Activated CD4-positive, CD25-positive, alpha-beta regulatory T cell treated with anti-CD3 and anti-CD28 coated beads, Interleukin-2, amount 50 U/mL, for 72 hours (primary cell): ENCODE measurements around the gene SLC10A3.

ENCODE experiments used
- DNase-seq: peaks from one replicate; pipeline ENCODE4 v3.0.0; 2021

Gene SLC10A3, protein sequence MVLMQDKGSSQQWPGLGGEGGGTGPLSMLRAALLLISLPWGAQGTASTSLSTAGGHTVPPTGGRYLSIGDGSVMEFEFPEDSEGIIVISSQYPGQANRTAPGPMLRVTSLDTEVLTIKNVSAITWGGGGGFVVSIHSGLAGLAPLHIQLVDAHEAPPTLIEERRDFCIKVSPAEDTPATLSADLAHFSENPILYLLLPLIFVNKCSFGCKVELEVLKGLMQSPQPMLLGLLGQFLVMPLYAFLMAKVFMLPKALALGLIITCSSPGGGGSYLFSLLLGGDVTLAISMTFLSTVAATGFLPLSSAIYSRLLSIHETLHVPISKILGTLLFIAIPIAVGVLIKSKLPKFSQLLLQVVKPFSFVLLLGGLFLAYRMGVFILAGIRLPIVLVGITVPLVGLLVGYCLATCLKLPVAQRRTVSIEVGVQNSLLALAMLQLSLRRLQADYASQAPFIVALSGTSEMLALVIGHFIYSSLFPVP

DNA sequence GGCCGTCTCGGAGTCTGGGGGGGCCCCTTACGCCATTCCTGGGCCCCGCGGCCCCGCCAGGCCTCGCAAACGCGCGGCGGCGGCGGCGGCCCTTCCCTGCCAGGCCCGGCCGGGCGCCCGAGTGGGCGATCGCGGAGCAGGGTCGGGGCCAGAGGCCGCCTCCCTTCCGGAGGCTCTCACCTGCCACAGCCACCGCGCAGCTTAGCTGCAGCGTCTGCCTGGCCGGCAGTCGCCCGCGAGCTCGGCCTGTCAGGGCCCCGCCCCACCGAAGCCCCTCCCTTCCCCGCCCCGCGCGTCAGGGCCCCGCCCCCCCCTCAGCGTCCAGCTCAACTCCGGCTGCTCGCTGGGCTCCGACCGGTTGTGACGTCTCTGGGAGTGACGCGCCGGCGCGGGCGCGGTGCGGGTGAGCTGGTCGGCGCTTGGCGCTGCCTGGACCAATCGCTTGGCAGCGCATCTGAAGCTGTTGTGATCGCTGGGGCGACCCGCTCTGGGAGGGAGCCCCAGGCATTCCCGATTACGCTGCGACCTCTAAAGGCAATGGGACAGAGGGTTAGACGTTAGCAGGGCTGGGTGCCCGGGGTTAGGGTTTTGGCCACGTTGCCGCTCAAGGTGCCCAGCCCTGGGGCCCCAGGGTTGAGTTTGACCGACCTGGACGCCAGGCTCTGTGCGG is at the start of gene SLC10A3:
Gene SLC10A3, minus strand, starts transcription at position 216 of the 670 bp plus-strand sequence. CDS start 1,689 bp downstream, outside the sequence.
- DNase-seq, result peak; percentile 79

DNA sequence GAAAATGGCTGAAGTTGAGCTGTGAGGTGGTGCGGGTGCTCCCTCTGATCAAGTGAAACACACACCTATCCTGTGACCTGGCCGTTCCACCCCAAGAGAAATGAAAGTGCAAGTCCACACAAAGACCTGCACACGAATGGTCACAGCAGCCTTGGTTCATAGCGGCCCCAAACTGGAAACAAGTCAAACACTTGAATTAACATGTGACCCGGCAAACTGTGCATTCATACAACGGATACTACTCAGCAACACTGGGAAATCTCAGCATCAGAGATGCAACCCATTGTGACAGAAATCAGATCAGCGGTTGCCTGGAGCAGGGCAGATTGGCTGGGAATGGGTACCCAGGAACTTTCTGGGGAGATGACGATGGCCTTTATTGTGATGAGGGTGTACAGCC is 48.6 kb upstream of the SLC10A3 start:
- DNase-seq, result no peak

DNA sequence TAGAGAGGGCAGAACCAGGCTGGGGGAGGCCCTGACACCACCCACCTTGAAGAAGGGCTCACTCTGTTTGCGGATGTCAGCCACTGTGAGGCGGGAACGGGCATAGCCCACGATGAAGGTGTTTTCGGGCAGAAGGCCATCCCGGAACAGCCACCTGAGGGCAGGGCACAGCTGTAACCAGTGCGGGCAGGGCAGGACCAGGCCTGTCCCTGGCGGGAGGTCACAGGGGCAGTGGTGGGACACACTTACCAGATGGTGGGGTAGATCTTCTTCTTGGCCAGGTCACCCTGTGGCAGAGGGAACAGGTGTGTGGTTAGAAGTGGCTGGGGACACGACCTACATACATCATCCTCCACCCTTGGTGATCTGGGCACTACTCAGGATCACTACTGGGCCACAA is 45.5 kb upstream of the SLC10A3 start:
- no peak for DNase-seq

DNA sequence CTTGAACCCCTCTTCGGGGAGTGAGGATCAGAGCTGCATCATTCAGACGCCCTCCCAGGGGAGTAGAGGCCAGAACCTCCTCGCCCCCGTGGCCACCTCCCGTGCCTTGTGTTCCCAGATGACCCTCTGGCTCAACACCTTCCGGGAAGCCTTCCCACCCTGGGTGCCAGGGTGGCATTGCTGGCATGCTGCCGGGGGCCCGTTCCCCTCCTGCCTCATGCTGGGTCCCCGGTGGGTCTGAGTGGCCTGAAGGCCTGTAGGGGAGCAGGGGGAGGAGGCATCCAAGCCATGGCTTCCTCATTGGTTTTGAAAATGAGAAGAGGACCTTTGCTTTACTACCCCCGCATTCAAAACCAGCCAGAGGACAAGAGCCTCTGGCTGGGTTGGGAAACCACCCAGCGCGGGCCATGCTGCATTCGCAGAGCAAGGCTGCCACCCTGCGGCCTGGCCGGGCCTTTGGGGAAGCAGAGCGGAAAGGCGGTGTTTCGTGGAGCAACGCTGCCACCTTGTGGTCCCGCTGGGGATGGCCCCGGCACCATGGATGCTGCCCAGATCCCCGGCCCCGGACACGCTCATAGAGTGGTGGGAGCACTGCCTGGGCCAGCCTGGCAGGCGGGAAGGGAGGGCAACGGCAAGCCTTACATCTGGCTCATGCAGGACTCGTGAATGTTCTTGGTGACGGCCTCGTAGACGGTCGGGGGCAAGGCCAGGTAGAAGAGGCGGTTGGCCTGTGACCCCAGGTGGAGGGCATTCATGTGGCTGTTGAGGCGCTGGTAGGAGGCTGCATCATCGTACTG is 44.3 kb upstream of the SLC10A3 start:
- peak; percentile 94 for DNase-seq

DNA sequence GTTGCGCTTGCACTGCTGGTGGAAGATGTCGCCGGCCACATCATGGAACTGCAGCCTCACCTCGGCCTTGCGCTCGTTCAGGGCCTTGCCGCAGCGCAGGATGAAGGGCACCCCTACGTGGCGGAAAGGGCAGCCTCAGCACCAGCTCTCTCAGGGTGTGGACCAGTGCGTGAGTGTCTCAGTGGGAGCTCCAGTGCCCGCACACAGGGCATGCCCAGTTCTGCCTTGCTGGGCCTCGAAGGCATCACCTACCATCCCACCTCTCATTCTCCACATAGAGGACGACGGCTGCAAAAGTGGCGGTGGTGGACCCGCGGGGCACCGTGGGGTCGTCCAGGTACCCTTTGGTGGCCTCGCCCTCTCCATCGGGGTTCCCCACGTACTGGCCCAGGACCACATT is 42.3 kb upstream of the SLC10A3 start:
- no peak for DNase-seq

DNA sequence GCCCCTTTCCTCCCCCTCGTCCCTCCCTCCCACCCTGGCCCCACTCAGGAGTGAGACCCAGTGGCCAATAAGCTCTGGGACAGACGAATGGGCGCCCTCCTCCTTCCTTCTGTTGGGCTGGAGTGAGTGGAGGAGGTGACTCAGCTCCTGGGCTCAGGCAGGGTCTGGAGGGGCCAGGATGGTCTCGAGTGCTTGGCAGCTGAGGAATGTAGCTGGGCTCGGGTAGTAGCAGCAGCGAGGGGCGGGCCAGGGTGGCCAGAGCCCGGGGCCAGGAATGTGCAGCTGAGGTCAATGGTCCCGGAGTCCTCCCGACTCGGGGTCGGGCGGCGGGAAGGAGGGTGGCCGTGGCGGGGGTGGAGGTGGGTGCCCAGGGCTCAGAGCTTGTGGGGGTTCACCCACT is 41.2 kb upstream of the SLC10A3 start:
- DNase-seq, result no peak

DNA sequence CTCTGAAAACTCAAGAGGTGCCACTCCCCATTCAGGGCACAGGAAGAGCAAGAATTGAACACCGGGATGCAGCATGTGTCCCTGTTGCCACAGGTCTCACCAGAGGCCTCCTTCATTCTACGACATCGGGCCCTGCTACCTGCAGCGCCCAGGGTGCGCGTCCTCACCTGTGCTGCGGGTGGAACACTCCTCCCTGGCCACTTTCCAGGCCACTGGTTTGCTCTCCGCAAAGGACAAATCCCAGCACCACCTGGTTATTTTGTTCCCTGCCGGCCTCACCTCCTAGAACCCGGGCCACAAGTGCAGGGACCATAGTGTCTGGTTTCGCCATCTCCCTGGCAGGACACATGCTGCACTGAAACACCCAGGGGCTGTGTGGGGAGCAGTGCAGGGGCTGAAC is 39.9 kb upstream of the SLC10A3 start:
- no peak for DNase-seq

DNA sequence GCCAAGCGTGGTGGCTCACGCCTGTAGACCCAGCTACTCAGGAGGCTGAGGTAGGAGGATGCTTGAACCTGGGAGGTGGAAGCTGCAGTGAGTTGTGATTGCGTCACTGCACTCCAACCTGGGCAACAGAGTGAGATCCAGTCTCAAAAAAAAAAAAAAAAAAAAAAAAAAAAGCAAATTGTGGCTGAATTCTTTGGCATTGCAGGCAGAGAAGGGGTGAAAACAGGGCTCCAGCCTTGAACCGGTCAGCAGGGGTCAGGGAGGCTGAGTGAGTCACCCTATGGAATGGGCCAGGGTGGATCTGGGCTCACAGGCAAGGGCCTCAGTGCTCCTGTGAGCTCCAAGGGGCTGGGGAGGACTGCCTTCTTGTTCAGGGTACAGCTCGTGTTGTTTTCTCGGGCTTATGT is 38.8 kb upstream of the SLC10A3 start:
- DNase-seq, result no peak

DNA sequence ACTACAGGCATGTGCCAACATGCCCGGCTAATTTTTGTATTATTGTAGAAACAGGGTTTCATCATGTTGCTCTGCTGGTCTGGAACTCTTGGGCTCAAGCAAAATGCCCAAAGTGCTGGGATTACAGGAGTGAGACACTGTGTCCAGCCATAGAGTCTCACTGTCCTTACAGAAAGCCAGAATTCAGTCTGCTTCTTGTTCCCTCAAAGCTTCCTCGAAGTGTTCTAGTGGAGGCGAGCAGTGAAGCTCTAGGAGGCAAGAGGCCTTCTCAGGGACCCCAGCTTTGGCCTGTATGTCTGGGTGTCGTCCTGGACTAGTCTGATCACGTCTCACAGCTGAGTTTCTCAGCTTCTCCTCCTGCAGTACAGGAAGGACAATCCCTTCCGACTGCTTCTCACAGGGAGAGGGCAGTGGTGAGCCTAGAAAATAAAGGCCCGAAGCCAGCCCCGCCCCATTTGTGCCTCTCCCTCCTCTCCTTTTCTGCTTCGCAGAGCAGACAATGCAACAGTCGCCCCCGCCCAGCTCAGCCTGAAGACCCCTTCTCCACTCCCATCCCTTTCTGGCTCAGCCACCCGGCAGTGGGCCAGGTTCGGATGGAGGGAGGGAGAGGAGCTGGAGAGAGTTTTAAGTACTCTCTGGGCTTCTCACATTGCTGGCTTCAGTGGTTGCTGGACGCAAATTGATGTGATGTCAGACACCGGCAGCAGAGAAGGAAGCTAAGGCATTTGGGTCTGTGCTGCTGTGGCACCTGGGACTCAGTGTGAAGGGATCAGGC is 36.7 kb upstream of the SLC10A3 start:
- DNase-seq, result peak; percentile 48

DNA sequence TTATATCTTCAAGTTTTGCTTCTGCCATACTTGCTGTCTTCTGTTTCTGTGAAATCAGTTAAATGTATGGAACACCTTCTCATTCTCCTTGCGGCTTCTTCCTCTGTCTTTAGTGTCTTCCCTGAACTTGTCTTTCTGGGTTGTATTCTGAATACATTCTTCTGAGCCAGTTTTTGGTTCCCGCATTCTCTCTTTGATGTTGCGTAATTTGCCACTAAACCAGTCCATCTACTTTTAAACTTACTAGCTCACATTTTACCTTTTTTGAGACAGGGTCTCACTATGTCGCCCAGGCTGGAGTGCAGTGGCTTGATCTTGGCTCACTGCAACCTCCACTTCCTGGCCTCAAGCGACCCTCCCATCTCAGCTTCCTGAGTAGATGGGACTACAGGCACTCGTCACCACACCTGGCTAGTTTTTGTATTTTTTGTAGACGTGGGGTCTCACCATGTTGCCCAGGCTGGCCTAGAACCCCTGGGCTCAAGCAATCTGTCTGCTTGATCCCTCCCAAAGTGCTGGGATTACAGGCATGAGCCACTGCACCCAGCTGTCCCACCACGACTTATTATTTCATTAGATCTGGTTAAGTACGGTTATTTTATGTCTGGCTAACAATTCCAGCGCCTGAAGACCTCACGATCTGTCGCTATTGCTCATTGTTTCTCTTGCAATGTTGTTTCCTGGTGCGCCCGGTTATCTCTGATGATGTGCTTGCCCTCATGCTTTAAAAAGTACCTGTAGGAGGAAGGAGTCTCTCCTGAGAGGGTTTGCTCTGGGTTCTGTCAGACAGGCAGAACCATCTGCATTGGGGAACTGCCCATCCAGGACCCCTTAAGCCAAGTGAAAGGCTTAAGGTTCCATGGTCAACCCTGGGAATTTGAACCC is 35.4 kb upstream of the SLC10A3 start:
- no peak for DNase-seq

DNA sequence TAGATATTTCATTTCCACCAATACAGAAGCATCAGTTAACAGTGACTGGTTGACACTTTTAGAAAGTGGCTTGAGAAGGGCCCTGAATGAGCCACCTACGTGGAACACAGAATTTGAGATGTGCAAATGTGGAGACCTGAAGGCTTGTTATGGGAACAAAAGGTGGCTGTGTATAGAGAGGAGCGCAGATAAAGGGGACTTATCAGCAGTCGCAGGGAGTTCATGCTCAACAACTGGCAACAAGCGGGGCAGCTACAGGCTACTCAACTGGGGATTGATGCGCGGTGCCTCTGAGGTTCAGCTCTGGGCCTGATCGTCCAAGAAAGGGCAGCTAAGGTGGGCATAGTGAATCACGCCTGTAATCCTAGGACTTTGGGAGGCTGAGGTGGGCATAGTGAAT is 29.0 kb upstream of the SLC10A3 start:
- no peak for DNase-seq

DNA sequence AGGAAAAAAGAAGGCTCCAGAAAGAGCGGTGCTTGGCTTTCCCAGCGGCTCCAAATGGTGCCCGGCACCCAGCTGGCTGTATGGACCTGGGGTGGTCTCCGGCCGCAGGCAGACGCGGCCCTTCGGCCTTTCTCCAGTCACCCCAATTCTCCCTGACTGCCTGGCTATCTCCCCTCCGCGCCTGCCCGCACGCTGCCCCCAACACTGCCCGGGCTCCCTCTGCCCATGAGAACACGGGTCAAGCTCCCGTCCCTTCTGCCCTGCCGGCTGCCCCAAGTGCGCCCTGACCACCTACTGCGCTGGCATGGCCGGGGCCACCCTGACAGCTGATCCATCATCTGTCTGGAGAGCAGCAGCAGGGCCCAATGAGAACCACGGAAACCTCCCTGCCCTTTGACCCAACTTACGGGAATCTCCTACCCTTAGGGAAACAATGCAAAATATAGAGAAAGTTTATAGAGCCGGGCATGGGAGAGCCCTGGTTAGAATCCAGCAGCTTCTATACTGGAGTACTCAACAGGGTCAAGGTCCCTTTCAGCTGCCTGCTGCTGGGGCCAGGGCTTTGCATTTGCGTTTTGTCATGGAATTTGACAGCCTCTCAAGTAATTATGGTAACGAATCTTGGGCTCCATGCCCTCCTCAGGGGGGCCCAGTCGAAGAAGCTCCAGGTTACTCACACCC is 26.8 kb upstream of the SLC10A3 start:
- DNase-seq, result no peak

DNA sequence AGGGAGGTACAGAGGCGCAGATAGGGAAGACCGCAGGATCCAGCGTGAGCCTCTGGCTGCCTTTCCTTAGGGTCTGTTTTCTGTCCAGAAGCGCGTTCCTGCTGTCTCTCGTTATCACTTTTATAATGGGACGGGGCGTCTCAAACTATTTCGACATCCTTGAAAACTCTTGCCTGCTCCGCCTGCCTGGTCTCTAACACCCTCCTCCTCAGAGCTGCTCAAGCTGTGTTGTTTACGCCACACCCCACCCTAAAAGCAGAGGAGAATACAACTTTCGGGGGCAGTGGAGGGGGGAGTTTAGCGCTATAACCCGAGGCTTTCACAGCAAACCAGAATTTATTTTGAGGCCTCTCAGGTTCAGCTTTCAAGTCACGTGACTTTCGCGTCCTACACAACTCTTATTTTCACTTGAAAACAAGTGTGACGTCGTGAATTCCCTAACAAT is 26.2 kb upstream of the SLC10A3 start:
- DNase-seq, result no peak

DNA sequence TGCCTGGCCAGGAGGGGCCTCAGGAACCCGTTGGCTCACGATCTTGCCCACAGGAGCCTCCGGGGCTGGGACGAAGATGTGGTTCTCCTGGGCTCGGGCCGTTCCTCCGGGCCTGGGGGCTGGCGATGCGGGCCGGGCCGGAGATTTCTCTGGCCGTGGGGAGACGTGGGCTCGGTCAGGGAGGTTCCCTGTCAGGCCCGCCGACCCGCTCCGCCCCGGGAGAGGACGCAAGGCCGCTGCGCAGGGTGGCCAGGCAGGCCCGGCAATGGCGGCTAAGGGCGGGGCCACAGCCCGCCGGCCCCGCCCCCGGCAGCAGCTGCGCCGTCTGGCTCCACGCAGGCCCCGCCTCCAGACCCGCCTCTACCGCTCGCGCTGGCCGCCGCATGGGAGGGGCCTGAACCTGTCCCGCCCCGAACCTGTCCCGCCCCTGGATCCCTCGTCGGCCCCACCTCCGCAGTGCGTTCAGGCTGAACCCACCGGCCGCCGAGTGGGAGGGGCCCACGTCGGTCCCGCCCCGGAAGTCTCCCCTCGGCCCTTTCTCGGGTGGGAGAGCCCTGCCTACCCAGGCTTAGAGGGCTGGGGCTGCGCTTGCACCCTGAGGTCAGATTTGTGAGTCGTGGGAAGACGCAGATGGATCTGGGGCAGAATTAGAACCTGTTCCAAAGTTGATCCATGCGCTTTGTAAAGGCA is 25.7 kb upstream of the SLC10A3 start, which contains the start of gene FAM3A:
Gene FAM3A, minus strand, starts transcription at position 267 of the 690 bp plus-strand sequence. CDS start 460 bp downstream, outside the sequence.
- DNase-seq, result peak; percentile 89

DNA sequence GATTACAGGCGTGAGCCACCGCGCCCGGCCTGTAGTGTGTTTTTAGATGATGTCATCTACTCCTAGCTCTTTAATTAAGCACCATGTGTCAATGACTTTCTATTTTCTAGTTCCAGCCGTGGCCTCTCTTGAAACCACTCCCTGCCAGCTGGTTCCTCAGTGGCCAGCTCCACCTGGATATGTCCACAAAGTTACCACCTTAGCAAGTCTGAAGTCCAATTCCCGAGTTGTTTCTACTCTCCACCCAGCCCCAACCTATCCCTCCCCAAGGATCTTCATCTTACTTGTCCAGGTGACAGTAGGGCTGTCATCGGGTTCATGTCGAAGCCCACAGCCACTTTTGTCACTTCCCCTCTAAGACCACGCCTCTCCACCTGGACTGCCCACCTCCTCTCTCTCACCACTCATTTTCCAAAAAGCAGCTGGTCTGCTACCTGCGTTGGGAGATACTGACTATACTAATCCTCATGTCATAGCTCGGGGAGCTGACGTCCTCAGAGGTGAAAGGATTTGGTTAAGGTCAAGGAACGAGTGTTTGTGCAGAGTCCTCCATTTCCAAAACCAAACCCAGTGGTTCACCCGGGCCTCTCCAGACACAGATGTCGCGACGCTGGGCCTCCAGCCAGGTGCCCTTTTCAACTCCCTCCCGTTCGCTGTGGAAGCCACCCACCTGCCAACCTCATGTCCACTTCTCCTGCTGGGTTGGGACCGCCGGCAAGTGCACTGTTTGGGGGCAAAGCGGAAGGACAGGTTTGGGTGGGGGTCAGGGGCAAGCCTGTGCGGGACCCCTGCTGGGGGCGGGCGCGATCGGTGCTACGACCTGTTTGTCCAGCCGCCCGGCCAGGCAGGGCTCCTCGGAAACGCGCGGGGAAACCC is 24.9 kb upstream of the SLC10A3 start:
- no peak for DNase-seq

DNA sequence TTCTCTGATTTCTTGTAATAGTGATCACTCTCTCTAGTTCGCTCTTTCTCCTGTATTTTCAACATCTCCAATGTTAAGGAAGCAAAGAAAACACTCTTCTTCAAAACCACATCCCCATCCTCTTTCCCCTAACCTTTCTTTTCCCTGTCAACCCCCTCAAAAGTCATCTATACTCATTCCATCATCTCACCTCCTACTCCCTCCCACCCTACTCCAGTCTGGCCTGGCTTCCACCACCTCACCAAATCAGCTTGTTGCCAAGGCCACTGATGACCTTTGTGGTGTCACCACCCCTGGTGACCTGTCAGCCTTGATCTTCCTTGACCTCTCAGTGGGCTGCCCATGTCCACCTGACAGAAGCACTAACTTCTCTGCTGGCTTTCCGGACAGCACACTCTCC is 23.3 kb upstream of the SLC10A3 start:
- no peak for DNase-seq

DNA sequence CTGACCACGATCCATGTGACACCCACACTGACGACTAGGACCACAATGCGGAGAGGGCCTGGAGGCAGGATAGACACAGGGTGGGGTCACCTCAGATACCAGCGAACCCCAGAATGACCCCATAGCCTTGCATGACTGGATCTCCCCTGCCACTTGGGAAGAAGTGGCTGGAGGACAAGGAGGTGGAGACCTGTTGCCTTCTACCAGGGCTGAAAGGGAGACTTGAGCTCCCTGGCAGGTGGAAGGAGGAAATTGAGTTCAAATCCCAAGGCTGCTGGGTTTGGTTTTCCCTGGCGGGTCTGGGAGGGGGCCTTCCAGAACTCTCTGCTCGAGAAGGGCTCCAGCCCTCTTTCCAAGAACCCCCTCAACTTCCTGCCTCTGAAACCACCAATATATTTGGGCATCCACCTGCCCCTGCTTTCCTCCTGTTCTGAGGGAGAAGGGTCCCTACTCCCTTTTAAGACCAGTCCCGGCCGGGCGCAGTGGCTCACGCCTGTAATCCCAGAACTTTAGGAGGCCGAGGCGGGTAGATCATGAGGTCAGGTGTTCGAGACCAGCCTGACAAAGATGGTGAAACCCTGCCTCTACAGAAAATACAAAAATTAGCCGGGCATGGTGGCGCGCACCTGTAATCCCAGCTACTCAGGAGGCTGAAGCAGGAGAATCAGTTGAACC is 22.6 kb upstream of the SLC10A3 start:
- no peak for DNase-seq

DNA sequence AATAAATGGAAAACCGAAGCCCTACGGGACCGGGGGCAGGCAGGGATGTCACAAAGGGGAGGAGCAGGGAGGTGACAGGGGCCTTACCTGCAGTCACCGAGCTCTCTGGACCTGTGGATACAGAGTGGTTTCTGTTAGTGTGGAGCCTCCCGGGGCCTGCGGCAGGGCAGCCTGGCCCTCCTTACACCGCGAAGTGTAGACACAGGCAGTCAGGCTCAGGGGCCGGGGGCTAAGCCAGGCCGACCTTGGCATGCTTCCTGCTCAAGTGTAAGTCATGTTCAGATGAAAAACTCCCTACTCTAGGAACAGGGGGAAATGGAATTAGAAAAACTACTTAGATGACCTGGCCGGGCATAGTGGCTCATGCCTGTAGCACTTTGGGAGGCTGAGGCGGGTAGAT is 21.3 kb upstream of the SLC10A3 start:
- DNase-seq, result no peak

DNA sequence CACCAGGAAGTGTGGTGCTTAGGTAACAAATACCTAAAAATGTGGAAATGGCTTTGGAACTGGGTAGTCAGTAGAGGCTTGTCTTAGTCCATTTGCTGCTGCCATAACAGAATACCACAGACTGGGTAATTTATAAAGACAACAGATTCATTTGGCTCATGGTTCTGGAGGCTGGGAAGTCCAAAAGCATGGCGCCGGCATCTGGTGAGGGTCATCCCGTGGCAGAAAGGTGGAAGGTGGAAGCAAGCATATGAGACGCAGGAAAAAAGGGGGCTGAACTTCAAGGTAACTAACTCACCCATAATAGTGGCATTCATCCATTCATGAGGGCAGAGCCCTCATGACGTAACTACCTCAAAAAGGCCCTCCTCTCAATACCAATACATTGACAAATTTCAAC is 19.0 kb upstream of the SLC10A3 start:
- DNase-seq, result no peak
